Measurements from ENCODE around the gene GARS1. TPM values are rescaled to one million over a fixed set of nuclear protein-coding genes. Genes with fewer than 3 reads are reported as not detected.
"Not testable (repeated sequence)": the region's sequence is repeated elsewhere in the genome, so short reads cannot be mapped to it uniquely, and the experiment has no call there.

GARS1 gene
- 600 TPM for polyA plus RNA-seq (2013, experiment 1 of 2; ENCODE audit: insufficient read length)
- polyA plus RNA-seq (2013, experiment 2 of 2; ENCODE audit: insufficient read length), result 321 TPM

DNA sequence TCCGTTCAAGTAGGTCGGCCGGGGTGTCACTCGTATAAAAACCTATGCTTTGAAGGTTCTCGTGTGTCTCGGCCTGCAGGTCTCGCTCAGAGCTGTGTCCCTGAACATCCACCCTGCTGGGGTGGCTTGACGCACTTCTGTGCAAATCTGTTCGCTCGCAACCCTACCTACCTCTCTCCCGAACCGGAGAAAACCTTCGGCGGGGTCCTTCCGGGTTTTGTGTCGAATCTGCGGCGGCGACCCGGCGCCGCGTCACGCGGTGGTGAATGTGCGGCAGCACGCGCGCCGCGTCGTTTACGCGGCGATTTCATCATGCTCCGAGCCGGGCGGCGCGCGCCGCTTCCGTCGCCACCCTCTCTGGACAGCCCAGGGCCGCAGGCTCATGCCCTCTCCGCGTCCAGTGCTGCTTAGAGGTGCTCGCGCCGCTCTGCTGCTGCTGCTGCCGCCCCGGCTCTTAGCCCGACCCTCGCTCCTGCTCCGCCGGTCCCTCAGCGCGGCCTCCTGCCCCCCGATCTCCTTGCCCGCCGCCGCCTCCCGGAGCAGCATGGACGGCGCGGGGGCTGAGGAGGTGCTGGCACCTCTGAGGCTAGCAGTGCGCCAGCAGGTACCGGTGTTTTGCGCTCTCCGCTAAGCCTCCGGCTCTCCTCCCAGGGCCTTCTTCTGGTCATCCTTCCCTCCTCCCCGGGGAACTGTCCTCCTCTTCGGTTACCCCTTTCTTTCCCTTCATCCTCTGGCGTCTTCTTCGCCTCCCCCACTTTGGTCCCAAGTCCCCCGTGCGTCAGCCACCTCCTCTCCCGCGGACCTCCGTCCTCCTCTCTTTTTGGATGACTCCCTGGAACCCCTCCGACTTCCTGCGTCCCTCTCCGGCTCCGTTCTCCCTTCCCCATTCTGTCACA is at the start of gene GARS1:
Gene GARS1, plus strand, starts transcription at position 339 of the 896 bp plus-strand sequence. Its CDS starts 44 bp downstream, at position 383.
- peak; percentile 91 for DNase-seq

DNA sequence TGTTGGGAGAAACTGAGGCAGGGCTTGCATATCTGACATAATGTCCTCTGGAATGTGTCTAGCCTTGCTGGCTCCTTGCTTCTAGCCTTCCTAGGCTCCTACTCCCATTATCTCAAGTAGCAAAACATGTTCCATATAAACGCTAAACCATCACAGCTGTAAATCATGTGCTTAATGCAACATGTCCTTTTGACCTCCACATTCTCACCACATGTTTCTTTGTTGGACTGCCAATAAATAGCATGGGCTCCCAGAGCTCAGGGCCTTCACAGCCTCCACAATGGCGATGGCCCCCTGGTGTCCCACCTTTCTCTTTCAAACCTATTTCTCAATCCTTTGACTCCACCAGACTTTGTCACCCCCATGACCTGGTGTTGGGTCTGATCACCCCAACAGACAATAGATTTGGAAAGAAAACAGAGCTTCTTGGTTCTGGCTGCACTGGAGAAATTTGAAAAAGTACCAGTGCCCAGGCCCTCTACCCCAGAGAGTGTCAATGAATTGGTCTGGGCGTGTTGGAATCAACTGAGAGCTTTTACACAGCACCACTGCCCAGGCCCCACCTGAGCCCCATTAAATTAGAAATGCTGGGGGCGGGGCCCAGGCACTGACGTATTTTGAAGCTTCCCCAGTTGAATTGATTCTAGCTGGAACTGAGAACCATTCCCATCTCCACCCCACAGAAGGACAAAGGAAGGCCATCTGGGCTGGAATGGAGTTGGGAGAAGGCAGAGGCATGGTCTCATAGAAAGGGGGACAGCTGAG is 48.7 kb upstream of the GARS1 start:
- DNase-seq, result no peak

GRCh38 chr7:30546596-30546995 is 48.1 kb upstream of the GARS1 start:
- no peak for DNase-seq

GRCh38 chr7:30548845-30549244 is 45.8 kb upstream of the GARS1 start:
- DNase-seq, result peak; percentile 71

- peak; percentile 19 for DNase-seq
Observed at GRCh38 chr7:30549931-30550493, 44.7 kb upstream of the GARS1 start.

GRCh38 chr7:30552330-30552729 is 42.3 kb upstream of the GARS1 start:
- DNase-seq, result no peak

GRCh38 chr7:30553141-30553540 is 41.5 kb upstream of the GARS1 start:
- DNase-seq, result no peak

- DNase-seq, result no peak
Observed at GRCh38 chr7:30553546-30553945, 41.1 kb upstream of the GARS1 start.

DNA sequence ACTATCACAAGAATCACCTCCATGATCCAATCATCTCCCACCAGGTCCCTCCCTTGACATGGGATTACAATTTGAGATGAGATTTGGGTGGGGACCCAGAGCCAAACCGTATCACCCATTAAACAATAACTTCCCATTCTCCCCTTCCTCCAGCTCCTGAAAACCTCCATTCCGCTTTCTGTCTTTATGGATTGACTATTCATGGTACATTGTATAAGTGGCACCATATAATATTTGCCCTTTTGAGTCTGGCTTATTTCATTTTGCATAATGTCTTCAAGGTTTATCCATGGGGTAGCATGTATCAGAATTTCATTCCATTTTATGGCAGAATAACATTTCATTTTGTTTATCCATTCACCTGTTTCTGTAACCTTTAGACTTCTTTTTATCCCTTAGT is 39.2 kb upstream of the GARS1 start:
- no peak for DNase-seq

- no peak for DNase-seq
Observed at GRCh38 chr7:30556840-30557239, 37.8 kb upstream of the GARS1 start.

DNA sequence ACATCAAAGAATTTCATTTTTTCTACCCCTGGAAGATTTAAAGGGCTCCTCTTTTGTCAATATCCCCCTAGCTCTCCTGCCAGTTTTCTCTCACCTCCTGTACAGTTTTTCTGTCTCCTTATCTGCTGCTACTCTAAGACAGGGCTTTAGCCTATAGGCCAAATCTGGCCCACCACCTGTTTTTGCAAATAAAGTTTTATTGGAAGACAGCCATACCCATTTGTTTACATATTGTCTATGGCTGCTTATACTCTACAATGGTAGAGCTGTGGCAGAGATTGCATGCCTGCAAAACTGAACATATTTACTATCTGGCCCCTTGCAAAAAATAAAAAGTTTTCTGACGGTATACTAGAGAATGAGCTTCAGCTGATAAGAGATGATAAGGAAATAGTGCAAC is 37.4 kb upstream of the GARS1 start:
- DNase-seq, result no peak

DNA sequence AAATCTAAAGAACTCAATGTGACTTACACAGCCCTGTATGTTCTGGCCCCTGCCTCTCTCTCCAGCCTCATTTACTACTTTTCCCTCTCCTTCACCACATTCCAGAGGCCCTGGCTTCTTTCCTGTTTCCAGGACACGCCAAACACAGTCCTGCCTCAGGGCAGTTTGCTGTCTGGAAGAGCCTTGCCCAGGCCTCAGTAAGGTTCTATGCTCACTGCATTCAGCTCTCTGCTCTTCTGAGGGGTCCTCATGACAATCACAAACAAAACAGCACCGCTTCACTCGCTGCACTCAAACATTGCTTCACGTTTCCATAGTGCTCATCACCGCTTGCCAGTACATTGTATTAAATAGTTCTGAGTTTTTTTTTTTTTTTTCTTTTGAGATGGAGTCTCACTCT is 35.1 kb upstream of the GARS1 start:
- DNase-seq, result peak; percentile 12

DNA sequence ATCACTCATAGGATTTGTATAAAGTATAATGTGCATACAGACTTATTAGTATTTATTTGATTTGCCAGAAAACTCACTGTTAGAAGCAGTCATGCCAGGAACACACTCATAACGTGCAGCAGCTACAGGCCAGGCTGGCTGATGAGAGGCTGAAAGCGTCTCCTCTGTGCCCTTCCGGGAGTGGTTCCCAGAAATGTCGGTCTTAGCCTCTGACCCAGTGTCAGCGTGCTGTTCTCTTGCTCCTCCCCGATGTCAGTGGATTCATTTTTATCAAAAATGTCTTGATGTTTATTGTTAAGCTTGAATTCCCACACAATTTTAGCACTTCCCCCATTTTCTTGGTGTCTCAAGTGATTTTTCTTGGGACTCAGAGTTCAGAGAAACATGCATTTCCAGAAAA is 33.3 kb upstream of the GARS1 start:
- no peak for DNase-seq

- DNase-seq, result no peak
Observed at GRCh38 chr7:30562498-30562897, 32.2 kb upstream of the GARS1 start.

- DNase-seq, result no peak
Observed at GRCh38 chr7:30562909-30563308, 31.8 kb upstream of the GARS1 start.

GRCh38 chr7:30563326-30563942 is 31.2 kb upstream of the GARS1 start:
- DNase-seq, result peak; percentile 22

DNA sequence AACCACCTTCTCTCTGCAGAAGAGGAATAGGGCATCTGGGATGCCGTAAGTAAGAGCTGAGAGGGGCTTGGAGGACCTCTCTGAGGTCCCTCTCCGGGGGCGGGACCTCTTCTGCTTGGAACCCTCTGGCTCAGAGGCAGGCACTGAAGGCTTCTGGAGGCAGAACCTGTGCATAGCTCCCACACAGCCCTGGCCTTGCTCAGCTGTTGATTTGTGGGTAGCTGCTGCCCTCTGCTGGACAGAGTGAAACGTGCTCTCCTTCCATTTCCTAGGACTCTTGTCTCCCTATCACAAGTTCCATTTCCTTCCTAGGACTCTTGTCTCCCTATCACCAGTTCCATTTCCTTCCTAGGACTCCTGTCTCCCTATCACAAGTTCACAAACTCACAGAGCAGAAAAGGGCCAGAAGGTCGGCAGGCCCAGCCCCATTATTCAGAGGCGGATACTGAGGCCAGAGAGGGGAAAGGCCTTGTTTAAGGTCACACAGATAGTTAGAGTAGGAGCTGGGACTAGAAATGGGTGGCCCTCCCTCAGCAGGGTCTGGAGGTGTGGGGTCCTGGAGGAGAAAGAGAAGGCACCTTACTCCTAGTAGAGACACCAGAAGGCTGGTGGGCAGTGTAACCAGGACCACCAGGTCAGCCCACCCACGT is 30.3 kb upstream of the GARS1 start:
- DNase-seq, result peak; percentile 75

- DNase-seq, result no peak
Observed at GRCh38 chr7:30566596-30566995, 28.1 kb upstream of the GARS1 start.

DNA sequence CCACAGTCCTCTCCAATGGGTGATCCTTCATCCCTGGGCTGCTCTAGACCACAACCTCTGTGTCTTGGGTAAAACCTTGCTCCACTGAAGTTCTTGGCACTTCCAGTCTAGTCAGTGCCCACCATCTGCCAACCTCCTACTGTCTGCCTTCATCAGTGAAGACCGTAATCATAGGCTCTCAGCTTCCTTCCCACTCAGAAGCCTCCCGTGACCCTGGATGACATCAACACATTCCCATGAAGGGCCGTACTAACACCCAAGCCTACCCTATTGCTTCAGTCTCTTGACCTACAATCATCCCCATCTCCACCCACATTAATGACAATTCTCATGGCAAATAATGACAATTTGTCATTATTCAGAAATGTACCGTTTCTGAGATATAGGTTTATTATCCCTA is 27.6 kb upstream of the GARS1 start:
- DNase-seq, result no peak

- DNase-seq, result not testable (repeated sequence)
Observed at GRCh38 chr7:30570238-30570637, 24.4 kb upstream of the GARS1 start.

GRCh38 chr7:30572212-30572841 is 22.4 kb upstream of the GARS1 start:
- no peak for DNase-seq

- DNase-seq, result no peak
Observed at GRCh38 chr7:30575910-30576309, 18.8 kb upstream of the GARS1 start.
